Thymus (tissue), 14 donors: ENCODE data around the gene ZNF639. TPM values are rescaled to one million over a fixed set of nuclear protein-coding genes. Genes with fewer than 3 reads are reported as not detected.
A peak's percentile ranks its signal among the peaks of the same experiment; 100 is the strongest.
"Not testable (repeated sequence)": the region's sequence is repeated elsewhere in the genome, so short reads cannot be mapped to it uniquely, and the experiment has no call there.

Experiments used
- DNase-seq, 9 donors: peaks; one replicate each; pipeline ENCODE4 v3.0.0-alpha.2; 2013; ENCODE audit warnings: low spot score in 9 of 9, low read depth in 6 of 9, missing footprints in 1 of 9
- H3K27ac ChIP-seq, 2 donors: one replicate each; pipeline ENCODE4 v1.5.1; 2013; ENCODE audit warnings: control low read depth in 1 of 2, low read depth in 1 of 2, low read length in 1 of 2, mild to moderate bottlenecking in 1 of 2, moderate library complexity in 1 of 2
- H3K27me3 ChIP-seq, 2 donors: one replicate each; pipeline ENCODE4 v1.5.1; 2013; ENCODE audit warnings: low read length in 1 of 2; ENCODE audit not compliant: control insufficient read depth in 2 of 2, insufficient read depth in 1 of 2
- H3K36me3 ChIP-seq, 2 donors: one replicate each; pipeline ENCODE4 v1.5.1; 2013; ENCODE audit warnings: low read length in 1 of 2, mild to moderate bottlenecking in 1 of 2, moderate library complexity in 1 of 2; ENCODE audit not compliant: control insufficient read depth in 2 of 2, insufficient read depth in 2 of 2
- H3K4me1 ChIP-seq, 2 donors: one replicate each; pipeline ENCODE4 v1.5.1; 2013; ENCODE audit warnings: low read length in 2 of 2; ENCODE audit not compliant: control insufficient read depth in 2 of 2, insufficient read depth in 2 of 2
- H3K4me3 ChIP-seq, 2 donors: one replicate each; pipeline ENCODE4 v1.5.1; 2013; ENCODE audit warnings: low read length in 2 of 2, control low read depth in 1 of 2, mild to moderate bottlenecking in 1 of 2
- H3K9me3 ChIP-seq, 2 donors: one replicate each; pipeline ENCODE4 v1.5.1; 2013; ENCODE audit warnings: low read length in 1 of 2, mild to moderate bottlenecking in 1 of 2; ENCODE audit not compliant: control insufficient read depth in 2 of 2, insufficient read depth in 1 of 2
- WGBS: extraction: QIAGEN DNeasy Blood & Tissue Kit; methylation state at CpG from one replicate; pipeline ENCODE4 v1.1.7; 2013; 5-methylcytosine and 5-hydroxymethylcytosine counted together
- long read RNA-seq, 10 donors: transcript quantifications; one replicate each; lab custom pipeline, GENCODE V29; 2026
- polyA plus RNA-seq: library from polyadenylated mRNA; stranded (reverse); fragments of 200-250 nt; gene quantifications from one replicate; pipeline ENCODE4 v1.2.3, GENCODE V29; 2013
- total RNA-seq: library from RNA; stranded (reverse); fragments of 120-200 nt; gene quantifications from one replicate; pipeline ENCODE4 v1.2.4, GENCODE V29; 2013
- donor health status: healthy.

Gene ZNF639
- total RNA-seq, result 31.9 TPM
- polyA plus RNA-seq, result 36.4 TPM
- long read RNA-seq, donor 1, partial matches to known transcripts, result 0 of 1 reads
- long read RNA-seq, donor 1, other reads (novel, unspliced or antisense), result 0 of 1 reads
- long read RNA-seq, donor 2, result 0 reads
- long read RNA-seq, donor 3, transcript ZNF639-209 (6 exons, 2,033 nt), result major isoform, 6 of 13 reads
- long read RNA-seq, donor 3, partial matches to known transcripts, result 0 of 13 reads
- long read RNA-seq, donor 3, other reads (novel, unspliced or antisense), result 0 of 13 reads
- long read RNA-seq, donor 4, partial matches to known transcripts, result 0 of 1 reads
- long read RNA-seq, donor 4, other reads (novel, unspliced or antisense), result 0 of 1 reads
- long read RNA-seq, donor 5, transcript ZNF639-207 (7 exons, 1,228 nt), result major isoform, 5 of 23 reads
- long read RNA-seq, donor 5, partial matches to known transcripts, result 12 of 23 reads
- long read RNA-seq, donor 5, other reads (novel, unspliced or antisense), result 0 of 23 reads
- long read RNA-seq, donor 6, transcript ZNF639-207 (7 exons, 1,228 nt), result major isoform, 5 of 7 reads
- long read RNA-seq, donor 6, partial matches to known transcripts, result 0 of 7 reads
- long read RNA-seq, donor 6, other reads (novel, unspliced or antisense), result 0 of 7 reads
- long read RNA-seq, donor 7, transcript ZNF639-209 (6 exons, 2,033 nt), result major isoform, 6 of 12 reads
- long read RNA-seq, donor 7, partial matches to known transcripts, result 0 of 12 reads
- long read RNA-seq, donor 7, other reads (novel, unspliced or antisense), result 0 of 12 reads
- long read RNA-seq, donor 8, partial matches to known transcripts, result 0 of 6 reads
- long read RNA-seq, donor 8, other reads (novel, unspliced or antisense), result 0 of 6 reads
- long read RNA-seq, donor 9, partial matches to known transcripts, result 0 of 5 reads
- long read RNA-seq, donor 9, other reads (novel, unspliced or antisense), result 0 of 5 reads
- long read RNA-seq, donor 10, transcript ZNF639-207 (7 exons, 1,228 nt), result major isoform, 7 of 9 reads
- long read RNA-seq, donor 10, partial matches to known transcripts, result 0 of 9 reads
- long read RNA-seq, donor 10, other reads (novel, unspliced or antisense), result 0 of 9 reads

GRCh38 chr3:179322286-179323196 lies at the start of gene ZNF639:
Gene ZNF639, plus strand, starts transcription at chr3:179323031. Its CDS starts 5,263 bp downstream, at chr3:179328294.
- Histone ChIP-seq H3K27me3 (no peaks in the 10 kb centered on the region), H3K9me3 (no peaks in the 10 kb centered on the region), H3K27ac (peak within 1 kb of the TSS; percentile 75 to 86), H3K36me3 (peaks cover 0 to 12% of the 10 kb centered on the region in 2 donors), H3K4me1 (peaks cover 6 to 18% of the 10 kb centered on the region in 2 donors), H3K4me3 (peak within 1 kb of the TSS; percentile 90 to 98)
- 2% methylated on average over 75 of the region's 75 CpGs for WGBS
- peak; percentile 30 to 87 (median 70) for DNase-seq

- WGBS, result 93% methylated on average over 2 of the region's 2 CpGs
Measured at GRCh38 chr3:179274434-179274833, 48.4 kb upstream of the ZNF639 start.

GRCh38 chr3:179276001-179276400 lies 46.8 kb upstream of the ZNF639 start:
- Histone ChIP-seq H3K27ac (no peak overlapping the region), H3K36me3 (no peaks in the 10 kb centered on the region), H3K4me1 (no peaks in the 10 kb centered on the region), H3K9me3 (no peaks in the 10 kb centered on the region), H3K4me3 (no peak overlapping the region), H3K27me3 (no peaks in the 10 kb centered on the region)
- 87% methylated on average over 3 of the region's 3 CpGs for WGBS
- no peak for DNase-seq

More at GRCh38 chr3:179274434-179274833, 48.4 kb upstream of the ZNF639 start:
- not testable (repeated sequence) for H3K27me3 ChIP-seq, H3K27ac ChIP-seq, DNase-seq, H3K4me1 ChIP-seq, H3K4me3 ChIP-seq, H3K9me3 ChIP-seq, H3K36me3 ChIP-seq

- Histone ChIP-seq H3K4me1 (no peaks in the 10 kb centered on the region), H3K9me3 (no peaks in the 10 kb centered on the region), H3K27ac (no peak overlapping the region), H3K36me3 (no peaks in the 10 kb centered on the region), H3K27me3 (no peaks in the 10 kb centered on the region), H3K4me3 (no peak overlapping the region)
- DNase-seq, result no peak
- 98% methylated on average over 3 of the region's 3 CpGs for WGBS
Measured at GRCh38 chr3:179276743-179277142, 46.1 kb upstream of the ZNF639 start.

GRCh38 chr3:179278151-179278550 lies 44.7 kb upstream of the ZNF639 start:
- H3K4me3 ChIP-seq, result no peak overlapping the region
- no peak overlapping the region for H3K27ac ChIP-seq
- no peak for DNase-seq
- H3K36me3 ChIP-seq, result no peaks in the 10 kb centered on the region
- H3K4me1 ChIP-seq, result no peaks in the 10 kb centered on the region
- H3K27me3 ChIP-seq, result no peaks in the 10 kb centered on the region
- H3K9me3 ChIP-seq, result no peaks in the 10 kb centered on the region
- 100% methylated on average over 1 of the region's 1 CpG for WGBS

GRCh38 chr3:179278932-179279693 lies 43.7 kb upstream of the ZNF639 start:
- H3K27me3 ChIP-seq, result no peaks in the 10 kb centered on the region
- H3K9me3 ChIP-seq, result no peaks in the 10 kb centered on the region
- no peak for DNase-seq
- H3K36me3 ChIP-seq, result no peaks in the 10 kb centered on the region
- 85% methylated on average over 4 of the region's 4 CpGs for WGBS
- no peak overlapping the region for H3K4me3 ChIP-seq
- H3K27ac ChIP-seq, result no peak overlapping the region
- H3K4me1 ChIP-seq, result no peaks in the 10 kb centered on the region

GRCh38 chr3:179279837-179280236 lies 43.0 kb upstream of the ZNF639 start:
- WGBS, result 96% methylated on average over 1 of the region's 1 CpG
- Histone ChIP-seq H3K4me1 (no peaks in the 10 kb centered on the region), H3K27me3 (no peaks in the 10 kb centered on the region), H3K27ac (no peak overlapping the region), H3K9me3 (no peaks in the 10 kb centered on the region), H3K36me3 (no peaks in the 10 kb centered on the region), H3K4me3 (no peak overlapping the region)
- DNase-seq, result no peak

GRCh38 chr3:179281825-179282224 lies 41.0 kb upstream of the ZNF639 start:
- Histone ChIP-seq H3K4me3 (no peak overlapping the region), H3K27ac (no peak overlapping the region)
- WGBS, result 91% methylated on average over 3 of the region's 3 CpGs

More at GRCh38 chr3:179281825-179282224, 41.0 kb upstream of the ZNF639 start:
- Histone ChIP-seq H3K36me3 (no peaks in the 10 kb centered on the region), H3K27me3 (no peaks in the 10 kb centered on the region), H3K4me1 (no peaks in the 10 kb centered on the region), H3K9me3 (no peaks in the 10 kb centered on the region)
- DNase-seq, result no peak
